CD4-positive, alpha-beta T cell treated with Interleukin-17A for 4 hours (primary cell): ENCODE data around the gene PRR13.
A peak's percentile ranks its signal among the peaks of the same experiment; 100 is the strongest.
"Not testable (repeated sequence)": the region's sequence is repeated elsewhere in the genome, so short reads cannot be mapped to it uniquely, and the experiment has no call there.

ENCODE experiments used
- DNase-seq: peaks from one replicate; pipeline ENCODE4 v3.0.0-alpha.2; 2020; ENCODE audit warnings: mixed read lengths

Gene PRR13

GRCh38 chr12:53439582-53439981 lies 2.0 kb upstream of the PRR13 start:
- DNase-seq = not testable (repeated sequence)

GRCh38 chr12:53443955-53444354 lies 2.4 kb downstream of the PRR13 start:
- no peak for DNase-seq

- not testable (repeated sequence) for DNase-seq
Observed at GRCh38 chr12:53444593-53445325, 3.2 kb downstream of the PRR13 start.

GRCh38 chr12:53450936-53451335 lies 9.4 kb downstream of the PRR13 start:
- no peak for DNase-seq

- DNase-seq = peak; percentile 97
Observed at GRCh38 chr12:53451661-53452158, 10.2 kb downstream of the PRR13 start, which contains the start of gene PCBP2. Gene PCBP2 (plus strand): TSS chr12:53452102. CDS start chr12:53454801, 2,699 bp downstream.

- peak; percentile 81 for DNase-seq
Observed at GRCh38 chr12:53452159-53453077, 10.9 kb downstream of the PRR13 start.

GRCh38 chr12:53453953-53454640 lies 12.6 kb downstream of the PRR13 start:
- no peak for DNase-seq

- no peak for DNase-seq
Observed at GRCh38 chr12:53454707-53455106, 13.2 kb downstream of the PRR13 start.

GRCh38 chr12:53456654-53457366 lies 15.3 kb downstream of the PRR13 start:
- DNase-seq = no peak

GRCh38 chr12:53459097-53459496 lies 17.6 kb downstream of the PRR13 start:
- no peak for DNase-seq

GRCh38 chr12:53461059-53461458 lies 19.5 kb downstream of the PRR13 start:
- no peak for DNase-seq

GRCh38 chr12:53461591-53461990 lies 20.1 kb downstream of the PRR13 start:
- DNase-seq = no peak

GRCh38 chr12:53462935-53463334 lies 21.4 kb downstream of the PRR13 start:
- no peak for DNase-seq

- no peak for DNase-seq
Observed at GRCh38 chr12:53463802-53464560, 22.4 kb downstream of the PRR13 start.

GRCh38 chr12:53464685-53465418 lies 23.3 kb downstream of the PRR13 start:
- DNase-seq = no peak

GRCh38 chr12:53465679-53466078 lies 24.1 kb downstream of the PRR13 start:
- no peak for DNase-seq

GRCh38 chr12:53466640-53467039 lies 25.1 kb downstream of the PRR13 start:
- DNase-seq = no peak

GRCh38 chr12:53467082-53467481 lies 25.5 kb downstream of the PRR13 start:
- no peak for DNase-seq

- no peak for DNase-seq
Observed at GRCh38 chr12:53467880-53468279, 26.3 kb downstream of the PRR13 start.

- no peak for DNase-seq
Observed at GRCh38 chr12:53468282-53468681, 26.7 kb downstream of the PRR13 start.

- DNase-seq = no peak
Observed at GRCh38 chr12:53472056-53472582, 30.6 kb downstream of the PRR13 start.
